Measurements from ENCODE around the gene ALPK1.

- TF ChIP-seq POLR2AphosphoS5 (IDR thresholded peaks at IDR 0.05) (no peak), POLR2A (IDR thresholded peaks at IDR 0.05) (no peak)
- TF ChIP-seq, protein P1, sequence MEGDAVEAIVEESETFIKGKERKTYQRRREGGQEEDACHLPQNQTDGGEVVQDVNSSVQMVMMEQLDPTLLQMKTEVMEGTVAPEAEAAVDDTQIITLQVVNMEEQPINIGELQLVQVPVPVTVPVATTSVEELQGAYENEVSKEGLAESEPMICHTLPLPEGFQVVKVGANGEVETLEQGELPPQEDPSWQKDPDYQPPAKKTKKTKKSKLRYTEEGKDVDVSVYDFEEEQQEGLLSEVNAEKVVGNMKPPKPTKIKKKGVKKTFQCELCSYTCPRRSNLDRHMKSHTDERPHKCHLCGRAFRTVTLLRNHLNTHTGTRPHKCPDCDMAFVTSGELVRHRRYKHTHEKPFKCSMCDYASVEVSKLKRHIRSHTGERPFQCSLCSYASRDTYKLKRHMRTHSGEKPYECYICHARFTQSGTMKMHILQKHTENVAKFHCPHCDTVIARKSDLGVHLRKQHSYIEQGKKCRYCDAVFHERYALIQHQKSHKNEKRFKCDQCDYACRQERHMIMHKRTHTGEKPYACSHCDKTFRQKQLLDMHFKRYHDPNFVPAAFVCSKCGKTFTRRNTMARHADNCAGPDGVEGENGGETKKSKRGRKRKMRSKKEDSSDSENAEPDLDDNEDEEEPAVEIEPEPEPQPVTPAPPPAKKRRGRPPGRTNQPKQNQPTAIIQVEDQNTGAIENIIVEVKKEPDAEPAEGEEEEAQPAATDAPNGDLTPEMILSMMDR (IDR thresholded peaks at IDR 0.05): peak in 2 of 4 experiments; percentile 18 to 27
These were observed 51.5 kb downstream of the ALPK1 start for GRCh38 chr4:112348488-112349158.
